BJ (cell line): Measurements from ENCODE around the gene COG6. TPM values are rescaled to one million over a fixed set of nuclear protein-coding genes. Genes with fewer than 3 reads are reported as not detected.

ENCODE experiments used
- CTCF ChIA-PET: fragments of 350-600 bp; formaldehyde crosslinking; extraction: SDS; loops from one replicate; lab custom pipeline; 2021; ENCODE audit warnings: antibody characterized with exemption, inconsistent platforms; lab: Yijun Ruan, JAX
- POLR2A ChIA-PET: fragments of 300-600 bp; sonication (Branson Sonifier 250); formaldehyde crosslinking; extraction: SDS; loops from one replicate; lab custom pipeline; 2021; ENCODE audit warnings: antibody characterized with exemption; lab: Charles Lee
- DNase-seq: peaks from one replicate; pipeline ENCODE4 v3.0.0-alpha.2; 2011; ENCODE audit warnings: low read depth
- H3K27me3 ChIP-seq: 2 replicates; pipeline ENCODE4 v1.6.0; 2011; ENCODE audit warnings: low read length; ENCODE audit not compliant: control insufficient read depth, insufficient read depth
- H3K36me3 ChIP-seq: 2 replicates; pipeline ENCODE4 v1.5.1; 2011; ENCODE audit warnings: low read length; ENCODE audit not compliant: control insufficient read depth, insufficient read depth
- H3K4me3 ChIP-seq: 2 replicates; pipeline ENCODE4 v1.5.1; 2011; ENCODE audit warnings: low read depth, mild to moderate bottlenecking, control low read depth, low read length
- polyA plus RNA-seq: library from polyadenylated mRNA; depleted of rRNA; stranded (reverse); fragments of >200 nt; gene quantifications from 2 replicates; pipeline ENCODE4 v1.2.3, GENCODE V29; 2011
- TF ChIP-seq, protein P1 (sequence below): IDR thresholded peaks from 2 replicates; pipeline ENCODE4 v1.5.1; 2011; ENCODE audit warnings: low read depth, mild to moderate bottlenecking, control low read depth, inconsistent platforms, low read length, moderate library complexity; ENCODE audit not compliant: insufficient read depth

The COG6 gene
- polyA plus RNA-seq, 1 experiment = 14.4 TPM

DNA sequence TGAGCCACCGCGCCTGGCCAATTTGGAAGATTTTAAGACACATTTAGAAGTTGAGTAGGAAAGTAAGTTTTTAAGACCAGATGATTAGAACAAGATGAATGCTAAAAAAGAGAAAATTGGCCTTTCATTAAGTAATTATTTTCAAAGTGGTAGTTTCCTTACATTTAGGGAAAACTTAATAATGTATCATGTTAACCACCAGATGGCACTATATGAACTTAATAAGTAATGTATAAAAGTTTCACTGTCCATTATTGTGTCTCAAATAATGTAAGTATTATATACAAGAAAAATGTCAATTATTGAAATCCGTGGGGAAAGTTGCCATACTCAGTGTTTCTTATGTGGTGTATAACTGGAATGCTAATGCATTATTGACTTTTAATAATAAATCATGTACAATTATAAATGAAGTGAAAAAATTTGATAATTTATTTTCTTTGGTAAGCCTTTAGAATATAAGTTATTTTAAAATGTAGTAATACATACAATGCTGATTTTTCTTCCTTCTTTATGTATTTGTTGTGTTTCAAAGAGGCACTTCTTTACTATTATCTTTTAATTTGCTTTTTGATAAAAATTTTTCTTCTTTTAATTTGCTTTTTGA lies 29.2 kb downstream of the COG6 start:
- Histone ChIP-seq H3K4me3 (no peak overlapping the region), H3K27me3 (no peaks in the 10 kb centered on the region), H3K36me3 (peaks cover 3% of the 10 kb centered on the region; the same call in 1 of the 2 replicates)
- POLR2A ChIA-PET = no interaction called here
- CTCF ChIA-PET = interaction anchor here (0.7 to 3.5 kb wide), 9 partner anchors 24 to 1084 kb away, joined by 3 to 15 read pairs (median 3); no protein-coding TSS in a partner anchor
- peak; percentile 4 for DNase-seq
- TF ChIP-seq, protein P1, sequence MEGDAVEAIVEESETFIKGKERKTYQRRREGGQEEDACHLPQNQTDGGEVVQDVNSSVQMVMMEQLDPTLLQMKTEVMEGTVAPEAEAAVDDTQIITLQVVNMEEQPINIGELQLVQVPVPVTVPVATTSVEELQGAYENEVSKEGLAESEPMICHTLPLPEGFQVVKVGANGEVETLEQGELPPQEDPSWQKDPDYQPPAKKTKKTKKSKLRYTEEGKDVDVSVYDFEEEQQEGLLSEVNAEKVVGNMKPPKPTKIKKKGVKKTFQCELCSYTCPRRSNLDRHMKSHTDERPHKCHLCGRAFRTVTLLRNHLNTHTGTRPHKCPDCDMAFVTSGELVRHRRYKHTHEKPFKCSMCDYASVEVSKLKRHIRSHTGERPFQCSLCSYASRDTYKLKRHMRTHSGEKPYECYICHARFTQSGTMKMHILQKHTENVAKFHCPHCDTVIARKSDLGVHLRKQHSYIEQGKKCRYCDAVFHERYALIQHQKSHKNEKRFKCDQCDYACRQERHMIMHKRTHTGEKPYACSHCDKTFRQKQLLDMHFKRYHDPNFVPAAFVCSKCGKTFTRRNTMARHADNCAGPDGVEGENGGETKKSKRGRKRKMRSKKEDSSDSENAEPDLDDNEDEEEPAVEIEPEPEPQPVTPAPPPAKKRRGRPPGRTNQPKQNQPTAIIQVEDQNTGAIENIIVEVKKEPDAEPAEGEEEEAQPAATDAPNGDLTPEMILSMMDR = peak; percentile 6; the same call in 1 of the 2 replicates

DNA sequence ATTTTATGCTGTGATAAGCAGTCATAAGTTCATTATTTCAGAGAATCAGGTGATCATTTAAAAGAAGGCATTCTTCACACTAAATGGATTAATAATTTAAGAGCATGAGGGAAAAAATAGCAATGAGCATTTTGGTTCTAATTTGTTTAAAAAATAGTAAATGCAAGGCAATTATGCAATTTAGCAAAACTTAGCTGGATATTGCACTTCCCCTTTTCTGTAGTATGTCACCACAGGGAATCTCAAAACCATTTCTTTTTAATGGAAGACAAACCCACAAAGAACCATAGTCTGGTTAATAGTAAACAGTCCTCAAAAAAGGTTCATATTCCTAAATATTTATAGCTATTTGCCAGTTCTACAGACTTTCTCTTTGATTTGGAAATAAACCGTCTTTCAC lies 30.2 kb downstream of the COG6 start:
- TF ChIP-seq, protein P1 = no peak
- Histone ChIP-seq H3K4me3 (no peak overlapping the region), H3K36me3 (peaks cover 3% of the 10 kb centered on the region; the same call in 1 of the 2 replicates), H3K27me3 (no peaks in the 10 kb centered on the region)
- POLR2A ChIA-PET = no interaction called here
- DNase-seq = no peak
- CTCF ChIA-PET = interaction anchor here (0.7 to 3.5 kb wide), 7 partner anchors 195 to 1092 kb away, joined by 3 to 15 read pairs (median 3); no protein-coding TSS in a partner anchor

DNA sequence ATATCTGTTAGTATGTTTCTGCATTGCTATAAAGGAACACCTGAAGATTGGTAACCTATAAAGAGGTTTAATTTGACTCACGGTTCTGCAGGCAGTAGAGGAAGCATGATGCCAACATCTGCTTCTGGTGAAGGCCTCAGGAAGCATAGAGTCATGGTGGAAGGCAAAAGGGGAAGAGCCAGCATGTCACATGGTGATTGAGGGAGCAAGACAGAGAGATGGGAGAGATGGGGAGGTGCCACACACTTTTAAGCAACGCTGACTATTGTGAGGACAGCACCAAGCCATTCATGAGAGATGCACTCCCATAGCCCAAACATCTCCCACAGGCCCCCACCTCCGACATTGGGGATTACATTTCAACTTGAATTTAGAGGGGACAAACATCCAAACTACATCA lies 32.8 kb downstream of the COG6 start:
- no peak for DNase-seq
- Histone ChIP-seq H3K27me3 (no peaks in the 10 kb centered on the region), H3K4me3 (no peak overlapping the region), H3K36me3 (peaks cover 2% of the 10 kb centered on the region; the same call in 1 of the 2 replicates)
- TF ChIP-seq, protein P1 = no peak
- ChIA-PET CTCF (interaction anchor here (3.5 kb wide), 1 partner anchor 254 kb away, joined by 15 read pairs; no protein-coding TSS in a partner anchor), POLR2A (no interaction called here)

DNA sequence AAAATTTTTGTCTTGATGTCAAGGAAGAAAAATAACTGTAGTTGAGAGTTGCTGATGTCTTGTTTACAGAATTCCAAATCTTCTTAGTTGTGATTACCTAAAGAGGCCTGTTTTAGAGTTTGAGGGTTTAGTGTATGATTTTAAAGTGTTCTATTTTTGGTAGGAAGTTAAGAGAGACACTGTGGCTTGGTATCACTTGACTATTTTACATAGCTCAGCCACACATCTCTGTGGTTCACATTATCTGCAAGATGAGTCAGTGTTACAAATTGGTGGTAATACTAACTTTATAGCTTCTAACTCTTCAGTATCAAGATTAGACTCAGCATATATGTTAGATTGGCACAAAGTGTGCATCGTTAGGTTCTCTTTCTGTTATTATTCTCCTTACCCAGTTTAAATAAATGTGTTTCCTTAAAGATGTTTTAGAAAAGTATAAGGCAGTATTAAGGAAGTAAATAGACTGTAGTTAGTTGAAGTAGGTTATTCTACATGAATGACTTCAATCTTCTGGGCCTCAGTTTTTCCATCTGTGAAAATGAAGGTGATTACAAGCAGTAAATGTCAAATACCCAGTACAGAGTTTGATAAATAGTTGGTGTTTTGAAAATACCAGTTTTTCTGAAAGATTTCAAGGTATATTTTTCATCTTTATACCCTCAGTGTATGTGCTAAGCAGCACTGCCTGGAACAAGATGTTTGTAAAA lies 33.4 kb downstream of the COG6 start:
- H3K36me3 ChIP-seq = peaks cover 2% of the 10 kb centered on the region; the same call in 1 of the 2 replicates
- TF ChIP-seq, protein P1 = no peak
- DNase-seq = peak; percentile 9
- no peak overlapping the region for H3K4me3 ChIP-seq
- ChIA-PET CTCF (no interaction called here), POLR2A (no interaction called here)
- H3K27me3 ChIP-seq = no peaks in the 10 kb centered on the region

DNA sequence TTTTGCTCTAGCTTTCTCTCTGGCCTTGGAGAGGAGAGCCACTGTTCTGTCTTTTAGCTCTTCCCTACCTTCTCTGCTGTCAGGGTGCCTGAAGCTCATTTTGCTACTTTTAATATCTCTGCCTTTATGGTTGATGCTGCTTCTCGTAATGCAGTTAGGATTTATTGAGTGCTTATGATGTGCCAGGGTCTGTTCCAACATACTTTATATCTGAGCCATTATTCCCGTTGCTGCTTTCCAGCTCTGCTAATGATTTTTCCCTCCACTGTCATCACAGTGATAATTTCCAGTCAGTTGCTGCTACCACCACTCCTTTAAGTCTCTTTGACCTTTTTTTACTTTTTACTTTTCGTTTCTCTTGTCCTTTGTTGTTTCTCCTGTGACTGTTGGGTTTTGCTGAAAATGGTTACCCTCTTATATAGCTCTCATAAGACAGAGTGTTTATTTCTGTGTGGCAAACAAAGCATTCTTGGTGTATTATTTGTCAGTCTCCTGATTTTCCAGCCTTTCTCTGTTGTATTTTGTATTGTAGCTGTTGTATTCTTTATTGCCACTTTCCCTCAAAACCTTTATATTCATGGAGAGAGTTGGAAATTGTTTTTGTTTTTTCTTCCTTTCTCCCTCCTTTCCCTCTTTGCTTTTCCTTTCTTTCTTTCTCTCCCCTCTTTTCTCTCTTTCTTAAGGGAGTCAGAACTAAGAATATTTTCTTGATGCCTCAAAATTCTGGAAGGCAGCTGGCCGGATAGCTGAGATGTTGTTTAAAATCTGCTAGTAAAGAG lies 37.4 kb downstream of the COG6 start:
- Histone ChIP-seq H3K36me3 (peaks cover 2% of the 10 kb centered on the region; the same call in 1 of the 2 replicates), H3K27me3 (no peaks in the 10 kb centered on the region), H3K4me3 (no peak overlapping the region)
- CTCF ChIA-PET = interaction anchor here (1.1 kb wide), 2 partner anchors 10 to 980 kb away, joined by 3 to 4 read pairs; no protein-coding TSS in a partner anchor
- DNase-seq = peak; percentile 9
- TF ChIP-seq, protein P1 = no peak
- POLR2A ChIA-PET = interaction anchor here (1.2 kb wide), 1 partner anchor 84 kb away, joined by 3 read pairs; no protein-coding TSS in a partner anchor
